OCI-M2 (cell line): ENCODE data around the gene NFIB.

Experiments
- DNase-seq: peaks from one replicate; lab custom pipeline; 2025; ENCODE audit not compliant: unreplicated experiment; lab: John Stamatoyannopoulos, UW

The NFIB gene

GRCh38 chr9:14218253-14218652, 95.7 kb downstream of the NFIB start:
- DNase-seq = no peak

- no peak for DNase-seq
Measured at GRCh38 chr9:14216612-14217194, 97.2 kb downstream of the NFIB start.

- no peak for DNase-seq
Measured at GRCh38 chr9:14215614-14216013, 98.3 kb downstream of the NFIB start.

DNA sequence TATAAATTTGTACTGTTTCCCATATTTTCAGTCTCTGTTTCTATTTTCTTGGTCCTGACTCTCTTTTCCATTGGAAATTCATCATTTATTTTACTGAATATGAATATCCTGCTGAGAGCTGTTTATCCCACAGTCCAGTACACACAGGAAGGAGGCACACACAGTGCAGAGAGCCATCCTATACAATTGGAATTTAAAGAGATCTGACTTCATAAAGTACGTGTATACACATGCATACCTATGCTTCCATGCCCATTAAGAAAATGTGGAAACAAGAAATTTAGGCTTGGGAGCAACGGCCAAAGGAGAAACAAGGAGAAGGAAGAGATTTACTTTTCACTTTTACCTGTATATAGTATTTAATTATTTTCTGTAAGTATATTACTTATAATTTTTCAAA, 99.2 kb downstream of the NFIB start:
- no peak for DNase-seq

DNA sequence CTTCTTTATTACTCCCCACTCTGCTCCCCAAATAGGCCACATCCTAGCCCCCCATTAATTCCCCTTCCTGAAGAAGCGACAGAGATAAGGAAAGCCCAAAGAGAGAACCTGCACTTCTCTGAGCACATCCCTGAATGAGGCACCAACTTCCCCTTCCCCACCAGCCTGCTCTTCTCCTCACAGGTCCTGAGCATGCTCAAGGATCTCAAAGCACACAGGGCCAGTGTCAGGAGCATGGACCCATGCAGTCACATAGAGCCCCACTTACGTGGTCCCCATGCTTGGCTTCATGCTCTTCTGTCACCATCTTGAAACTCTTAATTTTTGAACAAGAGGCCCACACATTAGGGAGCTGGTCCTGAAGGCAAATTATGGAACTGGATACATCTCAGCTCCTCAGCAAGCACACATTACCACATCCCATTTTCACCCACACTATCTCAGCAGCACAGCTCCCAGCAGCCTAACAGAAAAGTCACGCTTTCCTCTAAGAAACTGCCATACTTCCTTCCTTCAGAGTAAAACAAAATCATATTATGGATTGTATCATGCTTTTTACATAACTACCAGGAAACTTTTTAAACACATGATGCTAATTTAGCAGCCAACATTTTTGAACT, 99.8 kb downstream of the NFIB start:
- DNase-seq = no peak

DNA sequence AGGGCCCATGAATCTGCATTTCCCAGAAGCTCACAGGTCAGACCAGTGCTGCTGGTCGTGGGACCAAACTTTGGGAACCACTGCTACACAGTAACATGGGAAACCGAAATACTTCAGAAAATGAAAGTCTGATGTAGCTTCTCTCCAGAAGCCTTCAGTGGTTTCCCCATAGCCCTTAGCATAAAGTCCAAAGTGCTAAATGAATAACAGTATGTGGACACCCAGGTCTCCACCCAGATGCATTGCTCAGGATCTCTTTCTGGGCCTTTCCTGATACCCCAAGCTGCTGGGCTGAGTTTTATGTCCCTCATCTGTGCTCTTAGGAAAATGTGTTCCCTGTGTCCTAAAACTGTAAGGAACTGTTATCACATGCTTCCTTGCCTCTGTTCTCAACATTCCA, 100.4 kb downstream of the NFIB start:
- no peak for DNase-seq

DNA sequence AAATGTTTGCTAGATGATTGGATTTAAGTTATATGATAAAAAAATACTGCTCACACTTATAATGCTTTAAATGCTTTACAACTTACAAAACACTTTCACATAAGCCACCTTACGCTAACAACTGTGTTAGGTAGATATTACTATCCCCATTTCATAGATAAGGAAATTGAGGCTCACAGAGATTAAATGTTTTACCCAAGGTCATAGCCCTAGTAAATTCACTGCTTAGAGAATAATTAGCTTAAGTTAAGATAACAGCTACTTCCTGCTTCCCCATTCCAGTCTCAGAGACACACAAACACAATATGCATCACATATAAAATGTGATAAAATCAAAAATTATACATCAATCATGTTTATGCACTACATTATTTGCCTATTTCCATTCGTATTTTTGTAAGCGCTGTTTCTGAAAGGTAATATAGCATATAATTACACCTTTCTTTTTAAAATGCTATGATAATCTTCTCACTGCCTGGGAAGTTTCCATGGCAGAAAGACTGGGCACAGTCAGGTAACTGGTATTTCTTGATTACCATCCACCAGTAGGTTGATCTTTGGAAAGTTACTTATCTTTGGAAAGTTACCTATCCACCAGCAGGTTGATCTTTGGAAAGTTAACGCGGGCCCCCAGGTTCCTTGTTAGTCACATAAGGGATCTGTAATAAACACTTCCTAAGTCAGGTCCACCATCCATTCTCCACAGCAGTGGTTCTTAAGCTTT, 101.1 kb downstream of the NFIB start:
- DNase-seq = no peak

DNA sequence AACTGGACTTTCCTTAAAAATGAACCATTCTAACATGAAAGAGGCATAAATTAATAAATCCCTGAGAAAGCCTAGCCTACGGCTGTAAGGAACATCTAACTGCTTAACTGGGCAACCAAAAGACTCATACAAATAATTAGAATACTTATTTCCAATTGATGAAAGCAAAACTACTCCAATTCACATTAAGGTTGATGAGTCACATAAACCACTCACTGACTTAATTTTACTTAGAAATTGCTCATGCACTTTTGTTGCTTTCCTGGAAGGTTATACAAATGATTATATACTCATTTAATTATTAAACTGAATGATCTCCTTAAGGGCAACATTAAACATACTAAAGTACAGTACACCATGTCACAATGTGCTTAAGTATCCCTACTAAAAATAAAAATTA, 101.9 kb downstream of the NFIB start:
- no peak for DNase-seq

- no peak for DNase-seq
Measured at GRCh38 chr9:14211564-14211963, 102.4 kb downstream of the NFIB start.

DNA sequence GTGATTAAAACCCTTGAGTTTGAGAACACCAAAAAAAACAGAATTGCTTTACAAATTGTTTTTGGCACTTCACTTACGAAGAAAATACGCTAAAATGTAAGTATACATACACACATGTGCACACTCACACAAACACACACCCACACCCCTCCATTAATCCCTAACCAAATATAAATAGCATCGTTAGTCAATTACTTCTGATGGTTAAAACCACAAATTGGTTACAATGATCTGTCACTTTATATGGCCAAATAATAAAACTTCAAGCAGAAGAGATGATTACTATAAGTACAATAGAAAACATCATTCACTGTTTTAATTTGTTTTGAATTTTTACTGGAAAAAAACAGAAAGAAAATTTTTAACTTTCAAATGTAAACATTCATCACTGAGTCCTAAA, 103.5 kb downstream of the NFIB start:
- DNase-seq = no peak

DNA sequence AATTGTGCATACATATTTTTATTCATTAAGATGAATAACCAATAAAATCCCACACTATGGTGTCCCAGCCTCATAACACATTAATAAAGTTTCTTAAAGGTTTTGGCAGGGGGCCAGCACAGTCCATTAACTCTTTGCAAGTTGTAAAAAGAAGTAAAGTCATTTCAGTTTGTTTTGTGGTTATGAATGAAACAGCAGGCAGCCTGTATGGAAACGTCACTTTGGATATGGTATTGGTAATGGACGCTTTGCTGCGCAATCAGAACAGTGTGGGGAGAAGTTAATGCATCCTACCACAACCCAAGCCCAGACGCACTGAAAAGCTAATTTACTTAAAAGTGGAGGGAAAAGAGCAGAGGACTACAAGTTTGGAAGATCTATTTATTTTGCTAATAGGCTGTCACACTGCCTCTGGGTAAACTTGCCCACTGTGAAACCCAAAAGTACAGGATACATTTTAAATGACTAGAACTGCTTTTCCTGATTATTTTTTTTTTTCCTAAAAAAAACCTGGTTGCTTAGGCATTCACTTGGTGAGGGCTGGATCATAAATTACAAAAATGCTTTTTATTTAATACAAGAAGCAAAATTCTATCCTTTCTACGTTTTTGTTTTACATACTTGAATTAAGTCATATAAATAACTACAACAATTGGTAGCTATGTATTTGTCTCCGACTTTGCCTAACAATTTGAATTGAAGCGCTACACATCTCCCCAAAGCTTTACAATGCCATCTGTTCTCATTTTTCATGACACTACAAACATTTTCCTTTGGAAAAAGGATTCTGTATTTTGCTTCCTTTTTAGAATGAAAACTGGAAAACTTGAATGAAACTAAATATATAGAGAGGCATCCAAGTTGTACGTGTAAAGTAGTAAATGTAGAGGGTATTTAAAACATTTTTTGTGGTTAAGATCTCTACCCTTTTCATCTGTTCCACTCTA, 104.3 kb downstream of the NFIB start:
- DNase-seq = no peak

- no peak for DNase-seq
Measured at GRCh38 chr9:14207352-14207995, 106.5 kb downstream of the NFIB start.

- DNase-seq = no peak
Measured at GRCh38 chr9:14205463-14205862, 108.5 kb downstream of the NFIB start.

DNA sequence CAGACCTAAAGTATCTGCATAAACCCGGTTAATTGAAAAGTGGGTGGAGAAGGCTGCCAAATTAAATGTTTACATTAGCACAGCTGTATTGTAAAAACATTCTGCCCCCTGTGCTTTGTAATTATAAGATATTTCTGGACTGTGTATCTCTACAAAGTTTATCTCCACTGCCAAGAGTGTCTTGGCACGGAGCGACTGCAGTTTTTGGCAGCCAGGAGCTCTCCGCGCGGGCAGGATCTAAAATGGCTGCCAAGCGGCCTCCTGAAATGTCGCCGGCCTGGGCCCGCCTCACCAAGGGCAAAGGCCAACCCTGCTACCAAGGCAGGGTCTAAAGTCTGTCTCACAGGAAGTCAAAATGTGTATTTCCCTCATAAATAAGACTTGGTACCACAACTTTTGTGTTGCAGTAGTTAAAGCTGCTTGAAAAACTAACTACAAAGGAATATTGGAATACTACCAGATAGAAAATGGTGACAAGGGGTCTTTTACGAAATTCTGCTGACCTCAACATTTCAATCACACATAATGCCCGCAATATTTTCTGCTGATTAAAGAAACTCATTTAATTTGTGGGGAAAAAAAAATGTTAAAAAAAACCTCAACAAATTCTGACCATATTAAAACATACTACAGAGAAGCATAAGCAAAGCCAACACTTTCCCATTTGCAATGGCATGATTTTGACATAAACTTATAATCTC, 110.4 kb downstream of the NFIB start:
- no peak for DNase-seq

GRCh38 chr9:14198841-14199455, 115.0 kb downstream of the NFIB start:
- no peak for DNase-seq

GRCh38 chr9:14198047-14198840, 115.7 kb downstream of the NFIB start:
- no peak for DNase-seq

GRCh38 chr9:14197325-14197858, 116.5 kb downstream of the NFIB start:
- DNase-seq = no peak

- no peak for DNase-seq
Measured at GRCh38 chr9:14193328-14193990, 120.5 kb downstream of the NFIB start.
